DOHH2 (cell line): Measurements from ENCODE around the gene TMUB2.

Experiments used
- CTCF ChIP-seq: fragments of 200-600 bp; sonication (generic); IDR thresholded peaks from one replicate; pipeline ENCODE4 v1.5.1; 2014; ENCODE audit warnings: antibody characterized with exemption, mild to moderate bottlenecking, low read depth, low read length; ENCODE audit not compliant: poor library complexity, severe bottlenecking
- EZH2phosphoT487 ChIP-seq: fragments of 200-600 bp; sonication (generic); IDR thresholded peaks from 2 replicates; pipeline ENCODE4 v1.6.1; 2017; ENCODE audit warnings: borderline replicate concordance, mild to moderate bottlenecking, antibody characterized with exemption, low read length, moderate library complexity, mixed read lengths

- TF ChIP-seq CTCF (no peak), EZH2phosphoT487 (no peak)
Observed at GRCh38 chr17:44171931-44172455, 14.8 kb upstream of the TMUB2 start.
